ENCODE measurements around the gene PFN1.
"Not testable (repeated sequence)": the region's sequence is repeated elsewhere in the genome, so short reads cannot be mapped to it uniquely, and the experiment has no call there.

PFN1 gene

GRCh38 chr17:4921320-4921719 lies 27.0 kb downstream of the PFN1 start:
- Histone ChIP-seq H3K27me3 (ENCODE audit: control insufficient read depth in 1 of 2, insufficient read depth in 2 of 2, low read length in 2 of 2) (no peaks in the 10 kb centered on the region), H3K9ac (ENCODE audit: low read length in 2 of 2) (no peak overlapping the region), H3K9me3 (ENCODE audit: control insufficient read depth in 2 of 2, low read length in 2 of 2) (no peaks in the 10 kb centered on the region), H3K4me3 (ENCODE audit: low read length in 2 of 2) (no peak overlapping the region), H3K4me1 (ENCODE audit: control insufficient read depth, insufficient read depth, low read length) (no peaks in the 10 kb centered on the region), H3K27ac (ENCODE audit: low read length) (no peak overlapping the region), H3K36me3 (ENCODE audit: control insufficient read depth in 2 of 2, insufficient read depth in 2 of 2, low read length in 2 of 2) (no peaks in the 10 kb centered on the region)

DNA sequence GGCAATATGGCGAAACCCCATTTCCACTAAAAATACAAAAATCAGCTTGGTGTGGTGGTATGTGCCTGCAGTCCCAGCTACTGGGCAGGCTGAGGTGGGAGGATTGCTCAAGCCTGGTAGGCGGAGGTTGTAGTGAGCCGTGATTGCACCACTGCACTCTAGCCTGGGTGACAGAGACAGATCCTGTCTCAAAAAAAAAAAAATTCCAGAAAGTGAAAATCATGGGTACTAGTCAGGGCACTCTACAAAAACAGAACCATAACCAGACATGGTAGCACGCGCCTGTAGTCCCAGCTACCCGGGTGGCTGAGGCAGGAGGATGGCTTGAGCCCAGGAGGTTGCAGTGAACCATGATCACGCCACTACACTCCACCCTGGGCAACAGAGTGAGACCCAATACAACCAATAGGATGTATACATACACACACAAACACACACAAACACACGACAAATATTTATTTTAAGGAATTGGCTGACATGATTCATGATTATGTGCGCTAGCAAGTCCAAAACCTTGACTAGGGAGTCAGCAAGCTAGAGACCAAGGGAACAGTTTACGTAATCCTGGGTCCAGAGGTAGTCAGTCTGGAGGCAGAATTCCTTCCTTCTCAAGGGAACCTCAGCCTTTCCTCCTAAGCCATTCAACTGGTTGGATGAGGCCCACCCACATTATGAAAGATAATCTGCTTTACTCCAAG lies 27.8 kb downstream of the PFN1 start:
- no peaks in the 10 kb centered on the region for H3K27me3 ChIP-seq (ENCODE audit: control insufficient read depth in 1 of 2, insufficient read depth in 2 of 2, low read length in 2 of 2)
- no peaks in the 10 kb centered on the region for H3K4me1 ChIP-seq (ENCODE audit: control insufficient read depth, insufficient read depth, low read length)
- H3K9me3 ChIP-seq (ENCODE audit: control insufficient read depth in 2 of 2, low read length in 2 of 2) = no peaks in the 10 kb centered on the region
- no peak overlapping the region for H3K27ac ChIP-seq (ENCODE audit: low read length)
- H3K36me3 ChIP-seq (ENCODE audit: control insufficient read depth in 2 of 2, insufficient read depth in 2 of 2, low read length in 2 of 2) = no peaks in the 10 kb centered on the region
- H3K4me3 ChIP-seq (ENCODE audit: low read length in 2 of 2) = no peak overlapping the region
- H3K9ac ChIP-seq (ENCODE audit: low read length in 2 of 2) = no peak overlapping the region

DNA sequence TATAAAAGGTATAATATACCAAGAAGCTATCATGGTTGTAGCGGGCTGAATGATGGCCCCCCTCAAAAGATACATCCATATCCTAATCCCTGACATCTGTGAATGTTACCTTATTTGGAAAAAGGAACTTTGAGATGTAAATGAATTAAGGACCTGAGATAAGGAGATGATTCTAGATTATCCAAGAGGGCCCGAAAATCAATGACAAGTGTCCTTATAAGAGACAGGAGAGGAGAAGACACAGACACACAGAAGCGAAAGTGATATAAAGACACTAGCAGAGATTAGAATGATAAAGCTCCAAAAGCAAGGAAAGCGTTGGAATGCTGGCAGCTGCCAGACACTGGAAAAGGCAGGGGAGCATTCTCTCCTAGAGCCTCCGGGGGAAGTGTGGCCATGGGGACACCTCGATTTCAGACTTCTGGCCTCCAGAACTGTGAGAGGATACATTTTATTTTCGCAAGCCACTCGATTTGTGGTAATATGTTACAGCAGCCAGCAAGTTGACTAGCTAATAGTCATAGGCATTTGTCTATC lies 28.8 kb downstream of the PFN1 start:
- Histone ChIP-seq H3K9me3 (ENCODE audit: control insufficient read depth in 2 of 2, low read length in 2 of 2) (no peaks in the 10 kb centered on the region), H3K4me3 (ENCODE audit: low read length in 2 of 2) (no peak overlapping the region), H3K27ac (ENCODE audit: low read length) (no peak overlapping the region), H3K4me1 (ENCODE audit: control insufficient read depth, insufficient read depth, low read length) (no peaks in the 10 kb centered on the region), H3K9ac (ENCODE audit: low read length in 2 of 2) (no peak overlapping the region), H3K27me3 (ENCODE audit: control insufficient read depth in 1 of 2, insufficient read depth in 2 of 2, low read length in 2 of 2) (no peaks in the 10 kb centered on the region), H3K36me3 (ENCODE audit: control insufficient read depth in 2 of 2, insufficient read depth in 2 of 2, low read length in 2 of 2) (no peaks in the 10 kb centered on the region)

GRCh38 chr17:4914551-4914950 lies 33.8 kb downstream of the PFN1 start:
- not testable (repeated sequence) for H3K27ac ChIP-seq (ENCODE audit: low read length); H3K27me3 ChIP-seq (ENCODE audit: control insufficient read depth in 1 of 2, insufficient read depth in 2 of 2, low read length in 2 of 2); H3K9ac ChIP-seq (ENCODE audit: low read length in 2 of 2); H3K36me3 ChIP-seq (ENCODE audit: control insufficient read depth in 2 of 2, insufficient read depth in 2 of 2, low read length in 2 of 2); H3K4me1 ChIP-seq (ENCODE audit: control insufficient read depth, insufficient read depth, low read length); H3K4me3 ChIP-seq (ENCODE audit: low read length in 2 of 2); H3K9me3 ChIP-seq (ENCODE audit: control insufficient read depth in 2 of 2, low read length in 2 of 2)

DNA sequence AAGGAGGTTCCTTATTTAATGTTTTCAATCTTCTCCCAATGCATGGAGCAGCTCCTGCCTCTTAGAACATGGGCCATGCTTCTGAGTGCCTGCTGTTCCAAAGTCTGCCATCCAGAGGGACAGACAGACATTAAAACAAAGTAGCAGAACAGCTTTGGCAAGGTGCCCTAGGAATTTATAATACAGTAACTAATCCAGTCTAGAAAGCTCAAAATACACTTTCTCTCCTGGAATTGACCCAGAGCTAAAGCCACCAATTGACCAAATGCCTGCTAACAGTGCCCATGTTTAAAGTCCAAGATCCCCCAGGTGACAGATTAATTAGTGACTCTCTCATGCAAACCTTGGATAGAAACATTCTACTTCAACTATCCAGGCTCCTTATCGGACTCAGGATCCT lies 34.3 kb downstream of the PFN1 start:
- no peak overlapping the region for H3K4me3 ChIP-seq (ENCODE audit: low read length in 2 of 2)
- no peaks in the 10 kb centered on the region for H3K4me1 ChIP-seq (ENCODE audit: control insufficient read depth, insufficient read depth, low read length)
- no peak overlapping the region for H3K9ac ChIP-seq (ENCODE audit: low read length in 2 of 2)
- no peaks in the 10 kb centered on the region for H3K9me3 ChIP-seq (ENCODE audit: control insufficient read depth in 2 of 2, low read length in 2 of 2)
- H3K27ac ChIP-seq (ENCODE audit: low read length) = no peak overlapping the region
- no peaks in the 10 kb centered on the region for H3K27me3 ChIP-seq (ENCODE audit: control insufficient read depth in 1 of 2, insufficient read depth in 2 of 2, low read length in 2 of 2)
- H3K36me3 ChIP-seq (ENCODE audit: control insufficient read depth in 2 of 2, insufficient read depth in 2 of 2, low read length in 2 of 2) = no peaks in the 10 kb centered on the region

DNA sequence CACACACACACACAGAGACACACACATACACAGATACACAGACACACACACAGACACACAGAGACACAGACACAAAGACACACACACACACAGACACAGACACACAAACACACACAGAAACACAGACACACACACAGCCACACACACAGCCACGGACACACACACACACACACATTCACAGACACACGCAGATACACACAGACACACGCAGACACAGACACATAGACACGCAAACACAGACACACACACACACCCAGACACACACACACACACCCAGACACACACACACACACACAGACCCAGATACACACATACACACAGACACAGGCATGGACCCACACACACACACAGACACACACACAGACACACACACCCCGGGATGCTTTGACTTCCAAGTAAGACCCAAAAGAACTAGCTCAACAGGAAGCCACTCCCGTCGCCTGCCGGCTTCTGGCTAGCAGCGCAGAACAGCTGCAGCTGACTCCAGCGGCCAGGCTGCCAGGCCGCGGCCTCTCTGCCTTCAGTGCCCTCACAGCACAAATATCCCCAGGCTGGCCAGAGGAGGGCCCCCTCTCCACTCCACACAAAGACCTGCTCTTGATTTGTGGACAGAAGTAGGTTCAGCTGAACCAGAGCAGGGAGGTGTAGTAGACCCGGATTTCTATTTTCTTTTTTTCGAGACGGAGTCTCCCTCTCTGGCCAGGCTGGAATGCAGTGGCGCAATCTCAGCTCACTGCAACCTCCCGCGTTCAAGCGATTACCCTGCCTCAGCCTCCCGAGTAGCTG lies 39.4 kb downstream of the PFN1 start:
- Histone ChIP-seq H3K4me3 (ENCODE audit: low read length in 2 of 2) (peak overlapping the region in 1 of 2 donors; percentile 3), H3K9ac (ENCODE audit: low read length in 2 of 2) (peak overlapping the region; percentile 6 to 29), H3K27me3 (ENCODE audit: control insufficient read depth in 1 of 2, insufficient read depth in 2 of 2, low read length in 2 of 2) (peaks cover 4 to 9% of the 10 kb centered on the region in 2 donors), H3K4me1 (ENCODE audit: control insufficient read depth, insufficient read depth, low read length) (peaks cover 4% of the 10 kb centered on the region), H3K9me3 (ENCODE audit: control insufficient read depth in 2 of 2, low read length in 2 of 2) (no peaks in the 10 kb centered on the region), H3K27ac (ENCODE audit: low read length) (peak overlapping the region; percentile 18), H3K36me3 (ENCODE audit: control insufficient read depth in 2 of 2, insufficient read depth in 2 of 2, low read length in 2 of 2) (no peaks in the 10 kb centered on the region)

DNA sequence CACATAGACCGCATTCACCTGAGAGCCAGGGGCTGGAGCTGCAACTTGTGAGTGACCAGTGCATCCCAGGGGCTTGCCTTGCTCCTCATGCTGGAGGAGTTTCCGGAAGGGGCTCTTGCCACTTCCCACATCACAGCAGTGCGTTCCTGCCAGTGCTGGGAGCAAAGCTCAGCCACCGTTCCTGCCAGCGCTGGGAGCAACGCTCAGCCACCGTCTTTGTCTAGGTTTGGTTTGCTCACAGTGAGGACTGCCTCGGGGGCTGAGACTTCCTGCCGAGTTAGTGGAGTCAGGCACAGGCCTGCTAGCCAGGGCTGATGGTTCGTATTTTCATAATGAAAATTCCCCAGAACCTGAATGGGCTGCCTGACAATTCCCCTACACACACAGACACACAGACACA lies 40.0 kb downstream of the PFN1 start:
- Histone ChIP-seq H3K4me3 (ENCODE audit: low read length in 2 of 2) (no peak overlapping the region), H3K9ac (ENCODE audit: low read length in 2 of 2) (no peak overlapping the region), H3K27ac (ENCODE audit: low read length) (peak overlapping the region; percentile 18)

GRCh38 chr17:4906642-4907041 lies 41.7 kb downstream of the PFN1 start:
- not testable (repeated sequence) for H3K4me3 ChIP-seq (ENCODE audit: low read length in 2 of 2); H3K9ac ChIP-seq (ENCODE audit: low read length in 2 of 2); H3K36me3 ChIP-seq (ENCODE audit: control insufficient read depth in 2 of 2, insufficient read depth in 2 of 2, low read length in 2 of 2); H3K4me1 ChIP-seq (ENCODE audit: control insufficient read depth, insufficient read depth, low read length); H3K9me3 ChIP-seq (ENCODE audit: control insufficient read depth in 2 of 2, low read length in 2 of 2); H3K27ac ChIP-seq (ENCODE audit: low read length)
- peaks cover 10 to 14% of the 10 kb centered on the region in 2 donors for H3K27me3 ChIP-seq (ENCODE audit: control insufficient read depth in 1 of 2, insufficient read depth in 2 of 2, low read length in 2 of 2)

More for the DNA sequence above, 40.0 kb downstream of the PFN1 start:
- no peaks in the 10 kb centered on the region for H3K36me3 ChIP-seq (ENCODE audit: control insufficient read depth in 2 of 2, insufficient read depth in 2 of 2, low read length in 2 of 2)
- no peaks in the 10 kb centered on the region for H3K9me3 ChIP-seq (ENCODE audit: control insufficient read depth in 2 of 2, low read length in 2 of 2)
- H3K4me1 ChIP-seq (ENCODE audit: control insufficient read depth, insufficient read depth, low read length) = peaks cover 4% of the 10 kb centered on the region
- peaks cover 5 to 12% of the 10 kb centered on the region in 2 donors for H3K27me3 ChIP-seq (ENCODE audit: control insufficient read depth in 1 of 2, insufficient read depth in 2 of 2, low read length in 2 of 2)

GRCh38 chr17:4903051-4903818 lies 45.1 kb downstream of the PFN1 start, which contains the start of gene CHRNE:
Gene CHRNE (minus strand): TSS chr17:4903098. CDS start chr17:4903063, 35 bp downstream.
- no peak within 1 kb of the TSS for H3K4me3 ChIP-seq (ENCODE audit: low read length in 2 of 2)

DNA sequence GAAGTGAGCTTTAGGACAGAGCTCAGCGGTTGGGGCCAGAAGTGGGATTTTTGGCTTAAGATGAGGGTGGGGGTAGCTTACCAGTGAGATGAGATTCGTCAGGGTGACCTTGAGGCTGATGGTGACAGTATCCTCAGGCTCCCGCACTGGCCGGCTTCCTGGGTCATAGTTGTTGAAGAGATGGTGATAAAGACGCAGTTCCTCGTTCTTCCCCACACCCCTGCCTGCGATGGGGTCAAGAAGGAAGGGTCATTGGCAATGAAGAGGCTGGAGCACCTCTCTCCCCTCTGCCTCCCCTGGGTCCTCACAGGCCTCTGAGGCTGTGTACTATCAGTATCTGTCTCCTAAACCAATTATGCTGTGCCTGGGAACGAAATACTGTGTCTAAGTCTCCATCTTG lies 45.8 kb downstream of the PFN1 start:
- Histone ChIP-seq H3K27ac (ENCODE audit: low read length) (no peak overlapping the region), H3K27me3 (ENCODE audit: control insufficient read depth in 1 of 2, insufficient read depth in 2 of 2, low read length in 2 of 2) (peaks cover 35 to 41% of the 10 kb centered on the region in 2 donors), H3K4me1 (ENCODE audit: control insufficient read depth, insufficient read depth, low read length) (peaks cover 28% of the 10 kb centered on the region), H3K9ac (ENCODE audit: low read length in 2 of 2) (no peak overlapping the region), H3K9me3 (ENCODE audit: control insufficient read depth in 2 of 2, low read length in 2 of 2) (no peaks in the 10 kb centered on the region), H3K36me3 (ENCODE audit: control insufficient read depth in 2 of 2, insufficient read depth in 2 of 2, low read length in 2 of 2) (peaks cover 0 to under 1% of the 10 kb centered on the region in 2 donors), H3K4me3 (ENCODE audit: low read length in 2 of 2) (no peak overlapping the region)

More at GRCh38 chr17:4903051-4903818, 45.1 kb downstream of the PFN1 start, which contains the start of gene CHRNE:
- Histone ChIP-seq H3K27ac (ENCODE audit: low read length) (no peak within 1 kb of the TSS), H3K36me3 (ENCODE audit: control insufficient read depth in 2 of 2, insufficient read depth in 2 of 2, low read length in 2 of 2) (no peaks in the 10 kb centered on the region), H3K4me1 (ENCODE audit: control insufficient read depth, insufficient read depth, low read length) (peaks cover 28% of the 10 kb centered on the region), H3K9me3 (ENCODE audit: control insufficient read depth in 2 of 2, low read length in 2 of 2) (no peaks in the 10 kb centered on the region), H3K27me3 (ENCODE audit: control insufficient read depth in 1 of 2, insufficient read depth in 2 of 2, low read length in 2 of 2) (peaks cover 35 to 41% of the 10 kb centered on the region in 2 donors), H3K9ac (ENCODE audit: low read length in 2 of 2) (no peak within 1 kb of the TSS)

All from stomach smooth muscle (tissue), 2 donors.